HG03442 (cell line): ENCODE data around the gene IQUB.
"Not testable (repeated sequence)": the region's sequence is repeated elsewhere in the genome, so short reads cannot be mapped to it uniquely, and the experiment has no call there.

Experiments
- ATAC-seq: cut with Tn5 transposase; IDR thresholded peaks from one replicate; pipeline ENCODE4 v1.9.1; 2021; ENCODE audit warnings: mild to moderate bottlenecking, moderate library complexity; ENCODE audit not compliant: unreplicated experiment

Gene IQUB

DNA sequence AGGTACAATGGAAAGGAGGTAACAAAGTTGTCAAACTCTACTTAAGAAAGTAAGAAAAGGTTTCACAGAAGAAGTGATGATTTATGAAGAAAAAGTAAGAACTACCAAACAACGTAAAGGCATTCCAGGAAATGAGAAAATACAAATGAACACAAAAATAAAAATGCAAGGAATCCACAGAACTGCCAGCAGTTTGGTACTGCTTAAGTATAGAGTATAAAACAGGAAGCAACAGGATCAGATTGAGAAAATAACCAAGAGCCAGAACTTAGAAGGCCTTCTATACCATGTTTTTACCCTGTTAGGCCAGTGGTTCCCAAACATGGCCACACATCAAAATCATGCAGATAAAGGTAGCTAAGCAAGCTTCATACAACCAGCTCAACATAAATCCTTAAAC is 14.0 kb upstream of the IQUB start:
- ATAC-seq, result no peak

DNA sequence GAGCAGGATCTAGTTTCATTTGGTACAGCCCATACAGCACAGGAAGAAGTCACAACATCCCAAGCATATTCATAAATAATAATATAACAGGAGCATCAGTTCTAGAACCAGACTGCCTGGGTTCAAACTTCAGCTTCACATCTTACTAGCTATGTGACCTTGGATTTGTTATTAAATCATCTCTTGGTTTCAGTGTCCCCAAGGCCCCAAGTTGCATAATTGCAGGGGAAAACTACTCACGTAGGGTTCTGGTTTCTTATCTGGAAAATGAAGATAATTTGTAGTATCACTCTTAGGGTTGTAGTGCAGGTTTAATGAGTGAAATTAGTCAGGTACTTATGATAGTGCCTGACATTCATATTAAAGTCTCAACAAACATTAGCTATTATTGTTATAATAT is 5.5 kb upstream of the IQUB start:
- ATAC-seq, result no peak

DNA sequence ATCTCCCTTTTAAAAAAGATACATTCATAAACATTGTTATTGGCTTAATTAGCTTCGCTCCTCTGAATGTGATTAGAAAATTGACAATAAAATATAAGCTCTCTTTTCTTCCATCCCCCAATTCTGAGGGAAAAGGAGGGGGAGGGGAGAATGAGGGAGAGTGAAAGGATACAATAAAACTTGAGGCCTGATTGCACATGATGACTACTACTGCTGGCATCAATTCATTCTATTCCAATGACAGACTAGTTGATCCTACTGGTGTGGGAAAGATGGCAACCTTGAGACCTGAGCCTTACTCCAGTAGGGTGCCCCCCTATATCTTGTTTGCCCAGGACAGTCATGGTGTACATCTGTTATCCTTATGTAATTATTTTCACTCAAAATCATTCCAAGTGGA is 4.5 kb upstream of the IQUB start:
- ATAC-seq, result no peak

DNA sequence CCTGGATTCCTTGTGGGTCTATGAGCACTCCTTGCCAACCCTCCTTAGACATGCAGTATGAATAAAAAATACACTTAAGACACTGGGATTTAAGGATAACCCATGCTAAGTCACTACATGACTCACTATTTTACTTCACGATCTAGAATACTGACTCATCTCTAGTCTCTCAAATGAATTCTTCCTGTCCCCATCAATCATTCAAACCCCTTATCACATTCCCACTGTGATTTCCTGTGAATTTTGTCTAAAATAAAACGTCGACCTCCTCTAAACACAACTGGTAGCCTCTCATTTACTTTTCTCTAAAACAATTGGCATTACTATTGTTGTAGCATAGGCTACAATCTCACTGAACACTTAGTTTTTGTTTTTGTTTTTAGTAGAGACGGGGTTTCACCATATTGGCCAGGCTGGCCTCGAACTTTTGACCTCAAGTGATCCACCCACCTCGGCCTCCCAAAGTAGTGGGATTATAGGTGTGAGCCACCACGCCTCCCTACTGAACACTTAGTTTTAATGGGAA is 3.9 kb upstream of the IQUB start:
- no peak for ATAC-seq

DNA sequence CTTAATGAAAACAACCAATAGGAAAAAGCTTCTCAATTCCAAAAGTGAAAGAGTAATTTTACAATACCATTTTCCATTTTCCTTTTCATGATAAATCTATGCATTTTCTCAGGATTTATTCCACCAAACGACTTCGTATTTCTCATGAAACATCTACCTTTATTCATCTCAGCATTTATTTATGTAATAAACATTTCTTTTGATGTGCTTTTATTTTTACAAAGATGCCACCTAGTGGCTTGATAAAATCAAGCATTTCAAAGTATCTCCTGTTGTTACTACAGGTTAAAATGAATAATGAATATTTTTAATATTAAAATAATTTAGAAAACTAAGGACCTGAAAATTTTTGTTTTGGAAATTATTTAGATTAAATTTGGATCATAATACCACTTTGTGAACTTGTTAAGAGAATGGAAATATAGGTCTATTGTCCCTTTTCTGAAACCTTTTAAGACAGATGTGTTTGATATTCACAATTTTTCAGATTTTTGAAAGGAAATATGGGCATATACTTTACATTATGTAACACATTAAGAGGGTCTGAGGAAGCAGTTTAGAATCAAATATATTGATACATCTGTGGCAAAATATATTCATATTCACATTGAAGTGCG is 2.7 kb upstream of the IQUB start:
- ATAC-seq, result no peak

DNA sequence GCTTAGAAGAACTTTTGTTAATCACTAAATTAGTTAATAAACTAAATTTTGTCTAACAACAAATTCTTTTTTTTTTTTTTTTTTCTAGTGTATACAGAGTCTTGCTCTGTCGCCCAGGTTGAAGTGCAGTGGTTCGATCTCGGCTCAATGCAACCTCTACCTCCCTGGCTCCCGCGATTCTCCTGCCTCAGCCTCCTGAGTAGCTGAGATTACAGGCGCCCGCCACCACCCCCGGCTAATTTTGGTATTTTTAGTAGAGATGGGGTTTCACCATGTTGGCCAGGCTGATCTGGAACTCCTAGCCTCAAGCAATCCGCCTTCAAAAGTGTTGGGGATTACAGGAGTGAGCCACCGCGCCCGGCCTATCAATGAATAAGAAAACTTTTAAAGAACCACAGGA is 1.1 kb upstream of the IQUB start:
- no peak for ATAC-seq

DNA sequence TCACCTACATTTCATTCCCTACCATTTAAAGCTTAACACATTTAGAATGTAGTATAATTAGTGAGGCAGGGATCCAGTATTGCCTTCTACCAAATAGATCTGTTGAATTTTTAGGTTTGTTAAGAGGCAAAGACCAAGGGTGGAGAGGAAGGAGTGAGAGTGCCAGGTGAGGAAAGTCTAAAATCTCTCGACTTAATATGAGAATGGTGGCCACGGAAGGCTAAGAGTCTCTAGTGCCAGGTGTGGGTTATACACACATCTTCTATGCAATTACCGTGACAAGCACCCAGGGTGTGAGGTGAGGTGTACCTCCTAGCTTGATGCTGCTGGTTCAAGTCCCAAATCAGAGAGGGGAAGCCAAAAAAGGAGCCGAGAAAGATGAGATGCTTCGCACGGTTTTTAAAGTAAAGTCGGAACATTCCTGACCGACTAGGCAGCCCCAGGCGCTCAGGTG is 439 bp downstream of the IQUB start:
- peak; percentile 11 for ATAC-seq

DNA sequence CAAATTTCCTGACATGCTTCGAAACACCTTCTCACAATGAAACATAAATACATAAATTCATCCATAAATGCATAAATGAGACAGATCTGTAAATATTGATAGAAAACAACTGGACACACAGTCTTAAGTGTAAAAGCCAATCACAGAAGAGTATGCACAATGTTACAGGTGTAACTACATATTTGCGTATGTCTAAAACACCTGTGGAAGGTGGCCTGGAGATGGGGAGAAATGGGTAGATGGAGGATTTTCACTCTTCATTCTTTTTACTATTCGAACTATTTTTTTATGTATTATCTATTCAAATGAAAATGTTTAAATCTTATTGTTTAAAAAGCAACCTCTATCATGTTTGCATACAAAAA is 860 bp downstream of the IQUB start:
- no peak for ATAC-seq

DNA sequence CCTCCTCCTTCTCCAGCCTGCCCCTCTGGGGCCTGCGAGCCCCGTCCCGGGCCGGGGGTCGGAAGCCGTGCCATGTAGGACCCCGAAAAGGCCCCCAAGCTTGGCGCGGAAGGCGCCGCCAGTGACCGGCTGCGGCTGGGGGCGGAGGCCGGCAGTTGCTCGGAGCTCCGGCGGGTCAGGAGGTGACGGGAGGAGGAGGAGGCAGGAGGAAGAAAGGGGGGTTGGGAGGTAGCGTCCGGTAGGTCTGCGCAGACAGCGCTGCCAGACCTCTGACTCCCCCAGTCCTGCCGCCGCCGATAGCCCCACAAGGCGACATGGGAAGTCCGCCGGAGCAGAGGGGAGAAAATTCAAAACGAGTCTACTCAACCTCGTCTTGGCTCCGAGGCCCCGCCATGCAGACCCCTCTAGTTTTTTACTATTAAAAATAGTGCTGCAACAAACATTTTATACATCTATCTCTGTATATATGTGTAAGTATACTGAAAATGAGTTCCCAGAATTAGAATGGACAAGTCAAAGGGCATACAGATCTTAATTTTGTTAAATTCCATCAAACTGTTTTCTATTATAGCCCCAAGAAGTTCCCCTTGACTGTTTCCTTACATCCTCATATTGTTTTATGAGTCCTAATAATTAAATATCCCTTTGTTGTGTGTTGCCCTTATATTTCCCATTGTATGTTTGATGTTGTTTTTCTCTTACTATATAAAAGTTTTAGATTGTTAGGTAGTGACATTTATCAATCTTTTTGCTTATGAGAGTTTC is 1.4 kb downstream of the IQUB start:
- ATAC-seq, result not testable (repeated sequence)

DNA sequence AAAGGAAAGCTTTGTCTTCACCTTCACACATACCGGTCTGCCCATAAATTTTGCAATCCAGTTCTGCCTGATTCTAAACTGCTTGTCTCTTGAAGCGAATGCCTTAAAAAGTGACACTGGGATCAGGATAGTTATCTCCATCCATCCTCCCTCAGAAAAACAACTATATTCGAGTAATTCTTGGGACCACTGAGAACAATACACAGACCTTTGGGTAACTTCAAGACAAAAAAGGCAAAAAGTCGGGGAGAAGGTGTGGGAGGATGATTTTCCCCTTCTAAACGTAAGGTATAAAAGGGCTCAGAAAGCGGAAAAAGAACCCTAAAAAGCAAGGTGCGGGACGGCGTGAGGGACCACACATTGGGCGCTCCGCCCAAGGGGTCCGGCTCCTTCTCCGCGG is 2.1 kb downstream of the IQUB start:
- not testable (repeated sequence) for ATAC-seq

DNA sequence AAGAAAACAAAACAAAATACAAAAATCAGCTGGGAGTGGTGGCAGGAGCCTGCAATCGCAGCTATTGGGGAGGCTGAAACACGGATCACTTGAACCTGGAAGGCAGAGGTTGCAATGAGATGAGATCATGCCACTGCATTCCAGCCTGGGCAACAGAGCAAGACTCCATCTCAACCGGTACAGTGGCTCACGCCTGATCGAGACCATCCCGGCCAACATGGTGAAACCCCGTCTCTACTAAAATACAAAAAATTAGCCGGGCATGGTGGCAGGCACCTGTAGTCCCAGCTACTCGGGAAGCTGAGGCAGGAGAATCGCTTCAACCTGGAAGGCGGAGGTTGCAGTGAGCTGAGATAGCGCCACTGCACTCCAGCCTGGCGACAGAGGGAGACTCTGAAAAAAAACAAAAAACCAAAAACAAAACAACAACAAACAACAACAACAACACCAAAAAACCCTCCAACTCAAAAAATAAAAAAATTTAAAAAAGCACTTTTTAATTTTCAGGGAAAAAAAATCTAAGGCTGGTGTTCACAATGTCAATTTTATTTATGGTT is 4.3 kb downstream of the IQUB start:
- not testable (repeated sequence) for ATAC-seq

DNA sequence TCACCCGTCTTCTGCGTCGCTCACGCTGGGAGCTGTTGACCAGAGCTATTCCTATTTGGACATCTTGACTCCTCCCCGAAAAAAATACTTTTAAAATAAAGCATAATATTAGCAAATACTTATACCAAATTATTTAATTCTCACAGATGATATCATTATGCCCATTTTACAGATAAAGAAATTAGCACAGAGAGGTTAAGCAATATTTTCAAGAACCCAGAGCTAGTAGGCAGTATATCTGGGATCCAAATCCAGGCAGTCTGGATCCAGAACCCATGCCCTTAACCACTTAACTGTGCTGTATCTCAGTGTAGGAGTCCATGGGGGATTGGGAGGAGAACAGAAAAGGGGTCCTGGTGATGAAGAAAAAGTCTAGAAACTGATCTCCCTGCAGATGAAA is 6.1 kb downstream of the IQUB start:
- ATAC-seq, result no peak

DNA sequence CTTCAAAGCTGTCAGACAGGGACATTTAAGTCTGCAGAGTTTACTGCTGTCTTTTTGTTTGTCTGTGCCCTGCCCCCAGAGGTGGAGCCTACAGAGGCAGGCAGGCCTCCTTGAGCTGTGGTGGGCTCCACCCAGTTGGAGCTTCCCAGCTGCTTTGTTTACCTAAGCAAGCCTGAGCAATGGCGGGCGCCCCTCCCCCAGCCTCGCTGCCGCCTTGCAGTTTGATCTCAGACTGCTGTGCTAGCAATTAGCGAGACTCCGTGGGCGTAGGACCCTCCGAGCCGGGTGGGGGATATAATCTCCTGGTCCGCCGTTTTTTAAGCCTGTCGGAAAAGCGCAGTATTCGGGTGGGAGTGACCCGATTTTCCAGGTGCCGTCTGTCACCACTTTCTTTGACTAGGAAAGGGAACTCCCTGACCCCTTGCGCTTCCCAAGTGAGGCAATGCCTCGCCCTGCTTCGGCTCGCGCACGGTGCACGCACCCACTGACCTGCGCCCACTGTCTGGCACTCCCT is 6.6 kb downstream of the IQUB start:
- ATAC-seq, result not testable (repeated sequence)

DNA sequence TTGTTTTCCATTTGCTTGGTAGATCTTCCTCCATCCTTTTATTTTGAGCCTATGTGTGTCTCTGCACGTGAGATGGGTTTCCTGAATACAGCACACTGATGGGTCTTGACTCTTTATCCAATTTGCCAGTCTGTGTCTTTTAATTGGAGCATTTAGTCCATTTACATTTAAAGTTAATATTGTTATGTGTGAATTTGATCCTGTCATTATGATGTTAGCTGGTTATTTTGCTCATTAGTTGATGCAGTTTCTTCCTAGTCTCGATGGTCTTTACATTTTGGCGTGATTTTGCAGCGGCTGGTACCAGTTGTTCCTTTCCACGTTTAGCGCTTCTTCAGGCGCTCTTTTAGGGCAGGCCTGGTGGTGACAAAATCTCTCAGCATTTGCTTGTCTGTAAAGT is 7.9 kb downstream of the IQUB start:
- ATAC-seq, result not testable (repeated sequence)

DNA sequence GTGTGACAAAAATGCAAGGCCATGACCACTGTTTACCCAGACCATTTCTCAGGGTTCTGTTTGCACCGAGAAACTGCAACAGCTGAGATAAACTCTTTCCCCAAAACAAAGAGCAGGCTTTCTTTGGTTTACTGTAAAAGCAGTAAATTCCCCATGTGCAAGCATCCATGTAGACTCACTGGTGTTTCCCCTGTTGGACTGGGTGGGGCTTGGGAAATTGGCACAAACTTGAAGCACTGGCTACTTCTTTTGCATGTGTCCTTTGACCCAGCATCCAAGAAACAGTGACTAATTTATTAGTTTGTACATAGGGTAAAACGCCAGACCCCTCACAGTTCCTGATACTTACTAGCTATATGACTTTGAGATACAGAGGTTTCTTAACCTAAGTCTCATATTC is 12.3 kb downstream of the IQUB start:
- no peak for ATAC-seq

DNA sequence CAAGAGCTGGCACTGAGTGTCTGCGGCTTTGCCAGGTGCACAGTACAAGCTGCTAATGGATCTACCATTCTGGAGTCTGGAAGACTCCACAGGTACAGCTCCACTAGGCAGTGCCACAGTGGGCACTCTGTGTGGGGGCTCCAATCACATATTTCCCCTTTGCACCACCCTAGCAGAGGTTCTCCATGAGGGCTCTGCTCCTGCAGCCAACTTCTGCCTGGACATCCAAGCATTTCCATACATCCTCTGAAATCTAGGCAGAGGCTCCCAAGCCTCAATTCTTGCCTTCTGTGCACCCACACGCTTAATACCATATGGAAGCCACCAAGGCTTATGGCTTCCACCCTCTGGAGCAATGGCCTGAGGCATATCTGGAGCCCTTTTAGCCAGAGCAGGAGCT is 29.2 kb downstream of the IQUB start:
- ATAC-seq, result no peak

DNA sequence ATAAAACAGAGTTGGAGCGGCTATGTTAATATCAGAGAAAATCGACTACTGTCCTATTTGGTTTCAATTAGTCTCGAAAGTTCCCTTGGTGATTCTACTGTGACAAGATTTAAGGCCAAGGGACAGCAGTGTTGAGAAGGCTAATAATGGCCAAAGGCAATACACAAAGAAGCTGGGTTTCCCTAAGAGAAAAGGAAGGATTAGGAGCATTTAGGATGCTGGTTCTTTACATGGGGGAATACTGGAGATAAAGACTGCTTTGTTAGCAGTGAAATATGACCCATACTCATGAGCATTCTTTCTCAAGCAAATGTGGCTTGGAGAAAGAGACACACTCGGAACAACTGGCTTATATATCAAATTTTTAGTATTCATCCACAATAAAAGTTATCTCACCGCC is 32.2 kb downstream of the IQUB start:
- ATAC-seq, result no peak

DNA sequence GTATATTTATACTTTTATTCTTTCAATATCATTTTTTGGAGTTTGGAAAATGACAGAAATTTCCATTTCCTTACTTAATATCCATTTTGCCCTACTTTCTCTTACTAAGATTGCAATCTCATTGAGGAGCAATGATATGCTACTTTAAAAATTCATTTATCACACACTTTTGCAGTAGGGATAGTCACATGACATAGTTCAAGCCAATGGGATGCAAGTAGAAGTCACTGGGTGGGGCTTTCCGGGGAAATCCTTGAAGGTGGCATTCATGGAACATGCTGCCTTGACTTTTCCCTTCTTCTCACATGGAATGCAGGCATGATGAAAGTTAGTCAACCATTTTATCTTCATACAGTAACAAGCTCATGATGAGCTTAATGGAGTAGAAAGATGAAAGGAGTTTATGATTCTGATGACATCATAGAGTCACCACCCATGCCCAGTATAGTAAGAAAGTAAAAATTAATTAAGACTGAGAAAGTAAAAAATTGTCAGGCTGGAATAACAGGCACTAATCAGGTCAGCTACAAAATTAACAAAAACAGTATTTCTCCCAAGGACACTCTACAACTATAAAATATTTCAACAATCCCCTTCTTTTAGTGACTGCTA is 33.4 kb downstream of the IQUB start:
- ATAC-seq, result no peak

DNA sequence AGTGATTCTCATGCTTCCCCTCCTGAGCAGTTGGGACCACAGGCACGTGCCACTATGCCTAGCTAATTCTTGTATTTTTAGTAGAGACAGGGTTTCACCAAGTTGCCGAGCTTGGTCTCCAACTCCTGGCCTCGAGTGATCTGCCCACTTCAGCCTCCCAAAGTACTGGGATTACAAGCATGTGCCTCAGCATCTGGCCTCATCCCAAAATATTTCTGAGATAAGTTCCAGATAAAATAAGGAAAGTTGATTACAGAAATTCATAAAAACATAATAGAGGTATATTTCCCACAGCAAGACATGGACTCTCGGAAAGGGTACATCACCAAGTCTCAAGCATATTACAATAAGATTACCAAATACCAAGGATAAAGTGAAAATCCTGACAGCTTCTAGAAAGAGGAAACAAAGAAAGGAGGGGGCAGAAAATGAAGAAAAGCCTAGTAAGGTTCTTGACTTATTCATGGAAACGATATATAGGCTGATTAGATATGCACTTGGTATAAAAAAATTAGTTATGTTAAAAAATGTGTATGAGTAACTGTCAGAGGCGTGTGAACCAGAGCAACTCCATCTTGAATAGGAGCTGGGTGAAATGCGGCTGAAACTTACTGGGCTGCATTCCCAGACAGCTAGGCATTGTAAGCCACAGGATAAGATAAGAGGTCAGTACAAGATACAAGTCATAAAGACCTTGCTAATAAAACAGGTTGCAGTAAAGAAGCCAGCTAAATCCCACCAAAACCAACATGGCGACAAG is 35.0 kb downstream of the IQUB start:
- ATAC-seq, result no peak

DNA sequence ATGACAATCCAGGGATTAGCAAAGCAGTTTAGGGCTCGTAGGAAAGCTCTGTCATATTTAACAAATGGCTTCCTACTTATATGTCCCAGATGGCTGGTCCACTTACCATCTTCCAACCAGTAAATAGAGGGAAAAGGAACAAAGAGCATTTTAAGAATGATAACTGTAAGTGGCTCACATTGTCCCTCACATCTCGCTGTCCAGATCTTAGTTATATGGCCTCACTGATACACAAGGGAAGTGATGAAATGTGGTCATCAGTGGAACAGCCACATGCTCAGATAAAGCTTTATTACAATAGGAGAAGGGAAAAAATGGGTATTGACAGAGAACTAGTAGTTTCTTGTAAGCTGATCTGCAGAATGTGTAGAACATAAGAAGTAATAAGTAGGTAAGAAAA is 35.8 kb downstream of the IQUB start:
- no peak for ATAC-seq

DNA sequence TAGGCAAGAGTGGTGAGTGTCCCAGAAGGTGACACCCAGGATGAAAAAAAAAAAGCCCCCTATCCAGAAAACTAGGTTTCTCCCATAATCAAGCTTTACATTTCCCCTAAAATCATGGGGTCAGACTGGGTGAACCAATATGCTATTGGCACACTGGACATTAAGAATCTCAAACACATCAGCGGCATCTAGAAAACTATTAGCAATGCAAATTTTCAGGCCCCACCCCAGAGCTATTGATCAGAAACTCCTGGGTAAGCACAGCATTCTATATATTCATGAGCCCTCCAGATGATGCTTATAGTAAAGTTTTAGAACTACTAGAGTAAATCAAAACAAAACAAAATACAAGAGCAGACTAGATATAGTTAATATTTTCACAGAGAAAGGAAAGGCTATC is 36.4 kb downstream of the IQUB start:
- no peak for ATAC-seq
